Measurements from ENCODE around the gene ZNF697. TPM values are rescaled to one million over a fixed set of nuclear protein-coding genes. Genes with fewer than 3 reads are reported as not detected.
"Not testable (repeated sequence)": the region's sequence is repeated elsewhere in the genome, so short reads cannot be mapped to it uniquely, and the experiment has no call there.

ZNF697 gene
- under 1 TPM; 0.62 to 0.68 TPM for total RNA-seq

- CTCF ChIA-PET = interaction anchor here (1.0 to 1.7 kb wide), 5 partner anchors 12 to 36 kb away, joined by 3 to 6 read pairs (median 4); no protein-coding TSS in a partner anchor
- intact Hi-C loops (cut with micrococcal nuclease) = no loop called here
- POLR2A ChIA-PET = no interaction called here
- peaks cover 58% of the 10 kb centered on the region for H3K27me3 Mint-ChIP-seq
- H3K4me1 Mint-ChIP-seq (ENCODE audit: low read depth) = peaks cover 13% of the 10 kb centered on the region
- DNase-seq = peak; percentile 68
- H3K36me3 Mint-ChIP-seq = no peaks in the 10 kb centered on the region
- H3K4me3 Mint-ChIP-seq = peak within 1 kb of the TSS; percentile 71
- H3K27ac Mint-ChIP-seq = no peak within 1 kb of the TSS
- no peaks in the 10 kb centered on the region for H3K9me3 Mint-ChIP-seq
These were observed at the start of gene ZNF697 for GRCh38 chr1:119647734-119648619. Gene ZNF697, minus strand, starts transcription at chr1:119648266. Its CDS starts 22,166 bp downstream, at chr1:119626100.

GRCh38 chr1:119697598-119697997, 49.5 kb upstream of the ZNF697 start:
- POLR2A ChIA-PET = no interaction called here
- peaks cover 3% of the 10 kb centered on the region for H3K36me3 Mint-ChIP-seq
- H3K4me1 Mint-ChIP-seq (ENCODE audit: low read depth) = no peaks in the 10 kb centered on the region
- peaks cover 23% of the 10 kb centered on the region for H3K9me3 Mint-ChIP-seq
- peaks cover 18% of the 10 kb centered on the region for H3K27me3 Mint-ChIP-seq
- intact Hi-C loops (cut with micrococcal nuclease) = no loop called here
- CTCF ChIA-PET = interaction anchor here (0.8 kb wide), 1 partner anchor 77 kb away, joined by 3 read pairs; no protein-coding TSS in a partner anchor
- H3K4me3 Mint-ChIP-seq = no peak overlapping the region
- H3K27ac Mint-ChIP-seq = no peak overlapping the region
- no peak for DNase-seq

- peaks cover 20% of the 10 kb centered on the region for H3K27me3 Mint-ChIP-seq
- CTCF ChIA-PET = interaction anchor here (0.8 kb wide), 1 partner anchor 76 kb away, joined by 3 read pairs; no protein-coding TSS in a partner anchor
- POLR2A ChIA-PET; H3K4me1 Mint-ChIP-seq (ENCODE audit: low read depth); H3K4me3 Mint-ChIP-seq; intact Hi-C loops (cut with micrococcal nuclease); H3K27ac Mint-ChIP-seq; DNase-seq; H3K36me3 Mint-ChIP-seq: not testable (repeated sequence)
- peaks cover 16% of the 10 kb centered on the region for H3K9me3 Mint-ChIP-seq
These were observed 48.8 kb upstream of the ZNF697 start for GRCh38 chr1:119696863-119697262.

- H3K36me3 Mint-ChIP-seq = no peaks in the 10 kb centered on the region
- CTCF ChIA-PET = interaction anchor here (0.9 to 1.1 kb wide), 2 partner anchors 12 to 14 kb away, joined by 3 to 4 read pairs; no protein-coding TSS in a partner anchor
- H3K4me1 Mint-ChIP-seq (ENCODE audit: low read depth) = no peaks in the 10 kb centered on the region
- POLR2A ChIA-PET = no interaction called here
- no peak overlapping the region for H3K4me3 Mint-ChIP-seq
- H3K9me3 Mint-ChIP-seq = peaks cover 2% of the 10 kb centered on the region
- no peak for DNase-seq
- intact Hi-C loops (cut with micrococcal nuclease) = no loop called here
- peaks cover 5% of the 10 kb centered on the region for H3K27me3 Mint-ChIP-seq
- no peak overlapping the region for H3K27ac Mint-ChIP-seq
These were observed 41.4 kb upstream of the ZNF697 start for GRCh38 chr1:119689511-119689910.

DNA sequence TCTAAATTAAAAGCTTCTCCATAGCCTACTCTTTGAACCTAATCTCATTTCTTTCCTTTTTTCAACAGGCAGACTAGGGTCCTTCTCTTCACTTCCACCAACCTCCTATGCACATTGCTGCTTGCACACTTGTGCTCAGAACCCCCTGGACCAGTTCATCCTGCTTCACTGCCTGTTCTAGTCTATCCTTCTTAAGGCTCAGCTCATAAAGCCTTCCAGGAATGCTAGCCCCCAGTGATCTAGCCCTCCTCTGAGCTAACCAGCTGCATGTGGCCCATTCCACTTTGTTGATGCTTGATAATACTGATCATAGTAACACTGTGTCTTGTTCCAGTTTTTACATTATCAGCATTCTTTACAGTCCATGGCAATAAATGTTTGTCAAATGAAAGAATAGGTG, 40.7 kb upstream of the ZNF697 start:
- peaks cover 1% of the 10 kb centered on the region for H3K27me3 Mint-ChIP-seq
- H3K27ac Mint-ChIP-seq = no peak overlapping the region
- H3K9me3 Mint-ChIP-seq = peaks cover 2% of the 10 kb centered on the region
- intact Hi-C loops (cut with micrococcal nuclease) = no loop called here
- H3K4me1 Mint-ChIP-seq (ENCODE audit: low read depth) = no peaks in the 10 kb centered on the region
- no peaks in the 10 kb centered on the region for H3K36me3 Mint-ChIP-seq
- ChIA-PET POLR2A (no interaction called here), CTCF (interaction anchor here (0.9 to 1.1 kb wide), 2 partner anchors 11 to 13 kb away, joined by 3 to 4 read pairs; no protein-coding TSS in a partner anchor)
- DNase-seq = no peak
- H3K4me3 Mint-ChIP-seq = no peak overlapping the region

DNA sequence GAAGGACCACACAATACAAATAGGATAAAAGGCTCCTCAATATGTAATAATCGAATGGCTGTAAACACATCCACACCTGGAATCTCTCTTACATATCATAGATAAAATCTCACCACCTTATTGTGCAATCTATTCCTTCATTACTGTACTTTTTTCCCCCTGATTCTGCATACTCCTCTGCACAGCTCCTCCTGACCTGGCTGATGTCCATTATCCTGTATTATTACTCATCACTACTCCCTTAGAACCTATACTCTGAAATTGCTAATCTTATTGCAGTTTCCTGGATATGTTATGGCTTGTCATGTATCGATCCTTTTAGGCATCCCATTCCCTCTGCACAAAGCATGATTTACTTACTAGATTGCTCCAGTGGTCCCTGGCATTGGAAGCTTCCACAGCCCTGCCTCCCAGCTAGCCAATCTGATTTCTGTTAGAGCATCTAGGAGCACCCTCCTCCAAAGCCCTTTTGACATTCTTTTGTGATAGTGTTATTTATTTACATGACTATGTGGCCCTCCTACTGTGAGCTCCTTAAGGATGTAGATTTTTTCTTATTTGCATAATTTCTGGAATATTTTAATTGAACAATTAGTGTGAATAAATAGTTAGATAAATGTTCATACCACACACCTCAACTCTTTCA, 39.5 kb upstream of the ZNF697 start:
- Mint-ChIP-seq H3K9me3 (peaks cover 2% of the 10 kb centered on the region), H3K4me1 (ENCODE audit: low read depth) (no peaks in the 10 kb centered on the region), H3K36me3 (no peaks in the 10 kb centered on the region), H3K4me3 (no peak overlapping the region), H3K27ac (no peak overlapping the region), H3K27me3 (peaks cover 1% of the 10 kb centered on the region)
- CTCF ChIA-PET = no interaction called here
- intact Hi-C loops (cut with micrococcal nuclease) = no loop called here
- no peak for DNase-seq
- POLR2A ChIA-PET = no interaction called here

GRCh38 chr1:119686661-119687060, 38.6 kb upstream of the ZNF697 start:
- POLR2A ChIA-PET = no interaction called here

DNA sequence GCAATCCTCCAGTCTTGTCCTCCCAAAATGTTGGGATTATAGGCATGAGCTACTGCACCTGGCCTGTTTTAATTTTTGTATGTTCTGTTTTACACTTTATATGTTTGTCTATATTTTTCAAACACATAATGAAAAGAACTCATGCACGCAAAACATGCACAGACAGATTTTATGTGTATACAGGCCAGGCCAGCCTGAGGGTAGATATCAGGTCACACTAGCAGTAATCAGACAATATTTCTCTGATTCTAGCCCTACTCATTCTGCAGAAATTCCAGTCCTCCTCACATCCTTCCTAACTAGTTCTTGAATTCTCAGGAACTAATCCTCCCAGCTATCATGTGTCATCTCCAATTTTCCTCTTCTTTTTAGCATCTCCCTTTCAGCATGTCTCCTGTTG, 35.8 kb upstream of the ZNF697 start:
- no peaks in the 10 kb centered on the region for H3K36me3 Mint-ChIP-seq
- CTCF ChIA-PET = interaction anchor here (1.0 to 1.2 kb wide), 2 partner anchors 9 to 60 kb away, joined by 4 to 5 read pairs; no protein-coding TSS in a partner anchor
- no peaks in the 10 kb centered on the region for H3K9me3 Mint-ChIP-seq
- POLR2A ChIA-PET = no interaction called here
- no peak overlapping the region for H3K27ac Mint-ChIP-seq
- no peaks in the 10 kb centered on the region for H3K4me1 Mint-ChIP-seq (ENCODE audit: low read depth)
- no peaks in the 10 kb centered on the region for H3K27me3 Mint-ChIP-seq
- H3K4me3 Mint-ChIP-seq = no peak overlapping the region
- no peak for DNase-seq
- intact Hi-C loops (cut with micrococcal nuclease) = no loop called here

More at GRCh38 chr1:119686661-119687060, 38.6 kb upstream of the ZNF697 start:
- H3K27me3 Mint-ChIP-seq = no peaks in the 10 kb centered on the region
- no peak for DNase-seq
- no peak overlapping the region for H3K4me3 Mint-ChIP-seq
- intact Hi-C loops (cut with micrococcal nuclease) = no loop called here
- H3K27ac Mint-ChIP-seq = no peak overlapping the region
- H3K36me3 Mint-ChIP-seq = no peaks in the 10 kb centered on the region
- CTCF ChIA-PET = interaction anchor here (0.9 kb wide), 1 partner anchor 12 kb away, joined by 3 read pairs; no protein-coding TSS in a partner anchor
- peaks cover 1% of the 10 kb centered on the region for H3K9me3 Mint-ChIP-seq
- no peaks in the 10 kb centered on the region for H3K4me1 Mint-ChIP-seq (ENCODE audit: low read depth)

- no peaks in the 10 kb centered on the region for H3K36me3 Mint-ChIP-seq
- no peaks in the 10 kb centered on the region for H3K27me3 Mint-ChIP-seq
- POLR2A ChIA-PET = no interaction called here
- H3K4me3 Mint-ChIP-seq = no peak overlapping the region
- H3K27ac Mint-ChIP-seq = no peak overlapping the region
- intact Hi-C loops (cut with micrococcal nuclease) = no loop called here
- H3K9me3 Mint-ChIP-seq = no peaks in the 10 kb centered on the region
- CTCF ChIA-PET = no interaction called here
- DNase-seq = no peak
- no peaks in the 10 kb centered on the region for H3K4me1 Mint-ChIP-seq (ENCODE audit: low read depth)
These were observed 34.1 kb upstream of the ZNF697 start for GRCh38 chr1:119682141-119682540.

DNA sequence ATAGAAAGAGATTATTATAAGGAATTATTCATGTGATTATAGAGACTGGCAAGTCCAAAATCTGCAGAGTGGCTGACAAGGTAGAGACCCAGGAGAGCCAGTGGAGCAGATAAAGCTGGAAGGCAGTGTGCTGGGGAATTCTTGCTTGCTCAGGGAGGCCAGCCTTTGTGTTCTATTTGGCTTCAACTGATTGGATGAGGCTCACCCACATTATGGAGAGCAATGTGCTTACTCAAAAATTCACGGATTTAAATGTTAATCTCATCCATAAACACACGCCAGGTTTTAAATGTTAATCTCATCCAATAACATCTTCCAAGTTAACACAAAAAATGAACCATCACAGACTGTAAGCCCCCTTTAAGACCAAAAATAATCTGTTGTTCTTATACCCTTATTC, 33.5 kb upstream of the ZNF697 start:
- no peak for DNase-seq
- no peaks in the 10 kb centered on the region for H3K36me3 Mint-ChIP-seq
- H3K4me1 Mint-ChIP-seq (ENCODE audit: low read depth) = no peaks in the 10 kb centered on the region
- POLR2A ChIA-PET = no interaction called here
- H3K9me3 Mint-ChIP-seq = no peaks in the 10 kb centered on the region
- H3K27ac Mint-ChIP-seq = no peak overlapping the region
- no peak overlapping the region for H3K4me3 Mint-ChIP-seq
- intact Hi-C loops (cut with micrococcal nuclease) = no loop called here
- CTCF ChIA-PET = no interaction called here
- no peaks in the 10 kb centered on the region for H3K27me3 Mint-ChIP-seq

DNA sequence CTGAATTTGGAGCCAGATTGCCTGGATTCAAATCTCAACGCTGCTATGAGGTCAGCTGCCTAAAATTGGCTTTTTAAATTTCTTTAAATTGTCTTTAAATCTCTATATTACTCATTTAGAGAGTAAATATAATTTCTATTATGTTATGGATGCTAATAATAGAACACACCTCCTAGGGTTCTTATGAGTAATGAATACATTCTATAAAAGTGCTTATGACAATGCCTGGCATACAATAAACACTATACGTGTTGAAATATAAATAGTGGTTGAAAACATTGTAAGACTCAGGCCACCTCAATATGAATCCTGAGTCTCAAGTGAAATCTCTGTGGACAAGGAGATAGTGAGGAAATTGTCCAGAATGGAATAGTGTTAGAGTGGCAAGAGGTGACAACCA, 32.7 kb upstream of the ZNF697 start:
- H3K4me1 Mint-ChIP-seq (ENCODE audit: low read depth) = no peaks in the 10 kb centered on the region
- peaks cover 2% of the 10 kb centered on the region for H3K27me3 Mint-ChIP-seq
- H3K36me3 Mint-ChIP-seq = no peaks in the 10 kb centered on the region
- no peaks in the 10 kb centered on the region for H3K9me3 Mint-ChIP-seq
- DNase-seq = no peak
- CTCF ChIA-PET = no interaction called here
- H3K27ac Mint-ChIP-seq = no peak overlapping the region
- no peak overlapping the region for H3K4me3 Mint-ChIP-seq
- intact Hi-C loops (cut with micrococcal nuclease) = no loop called here
- POLR2A ChIA-PET = no interaction called here

DNA sequence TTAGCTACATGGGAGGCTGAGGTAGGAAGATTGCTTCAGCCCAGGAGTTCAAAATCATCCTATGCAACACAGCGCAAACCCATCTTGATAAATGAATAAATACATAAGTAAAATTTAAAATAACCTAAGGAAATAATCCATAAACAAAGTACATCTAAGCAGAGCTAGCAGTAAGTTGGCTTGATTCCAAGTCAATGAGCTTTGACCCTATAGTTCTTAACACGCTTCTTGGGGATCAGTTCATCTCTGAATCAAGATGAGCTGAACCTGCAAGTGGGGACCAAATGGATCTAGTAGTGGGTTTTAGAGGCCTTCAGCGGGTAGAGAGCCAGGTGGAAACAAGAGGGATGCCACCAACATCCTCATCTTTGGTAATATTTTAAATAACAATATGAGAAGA, 32.1 kb upstream of the ZNF697 start:
- H3K27me3 Mint-ChIP-seq = peaks cover 4% of the 10 kb centered on the region
- no peak overlapping the region for H3K4me3 Mint-ChIP-seq
- ChIA-PET POLR2A (no interaction called here), CTCF (interaction anchor here (1.3 to 8.3 kb wide), 2 partner anchors 11 to 66 kb away, joined by 4 to 110 read pairs; no protein-coding TSS in a partner anchor)
- no peak for DNase-seq
- H3K27ac Mint-ChIP-seq = no peak overlapping the region
- no peaks in the 10 kb centered on the region for H3K4me1 Mint-ChIP-seq (ENCODE audit: low read depth)
- intact Hi-C loops (cut with micrococcal nuclease) = no loop called here
- no peaks in the 10 kb centered on the region for H3K36me3 Mint-ChIP-seq
- no peaks in the 10 kb centered on the region for H3K9me3 Mint-ChIP-seq

Measured in activated CD4-positive, alpha-beta memory T cell treated with anti-CD3 and anti-CD28 coated beads for 36 hours (primary cell).